GM18870 (cell line): ENCODE data around the gene LMTK2.

Experiments
- ATAC-seq: cut with Tn5 transposase; IDR thresholded peaks from one replicate; pipeline ENCODE4 v1.9.1; 2021; ENCODE audit warnings: moderate library complexity; ENCODE audit not compliant: unreplicated experiment

LMTK2 gene

GRCh38 chr7:98135984-98136383 lies 29.3 kb downstream of the LMTK2 start:
- ATAC-seq, result no peak

- ATAC-seq, result no peak
These were observed 29.8 kb downstream of the LMTK2 start for GRCh38 chr7:98136423-98136822.

DNA sequence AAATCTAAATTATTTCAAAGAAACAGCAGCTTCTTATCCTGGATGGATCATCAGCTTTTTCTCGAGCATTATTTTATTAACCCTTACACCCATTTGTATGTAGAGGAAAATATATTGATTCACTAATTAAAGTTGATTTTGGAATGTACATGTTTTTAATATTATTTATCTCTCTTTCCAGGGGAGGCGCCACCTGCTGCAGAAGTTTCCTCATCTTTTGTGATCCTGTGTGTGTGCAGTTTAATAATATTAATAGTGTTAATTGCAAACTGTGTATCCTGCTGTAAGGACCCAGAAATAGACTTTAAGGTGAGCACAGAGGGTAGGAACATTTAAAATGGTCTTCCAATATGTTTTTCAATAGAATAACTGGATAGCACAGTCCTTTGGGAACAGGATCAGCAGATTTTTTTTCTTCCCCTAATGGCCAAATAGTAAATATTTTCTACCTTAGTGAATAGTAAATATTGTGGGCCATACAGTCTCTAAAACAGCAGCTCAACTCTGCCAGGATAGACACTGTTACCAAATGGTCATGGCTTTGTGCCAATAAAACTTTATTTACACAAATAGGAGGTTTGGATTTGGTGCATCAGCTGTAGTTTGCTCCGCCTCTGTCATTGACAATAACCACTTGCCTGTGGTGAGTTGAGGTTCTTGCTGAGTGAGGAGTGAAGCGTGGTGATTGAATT lies 30.6 kb downstream of the LMTK2 start:
- no peak for ATAC-seq

GRCh38 chr7:98137826-98138151 lies 31.1 kb downstream of the LMTK2 start:
- peak; percentile 76 for ATAC-seq

DNA sequence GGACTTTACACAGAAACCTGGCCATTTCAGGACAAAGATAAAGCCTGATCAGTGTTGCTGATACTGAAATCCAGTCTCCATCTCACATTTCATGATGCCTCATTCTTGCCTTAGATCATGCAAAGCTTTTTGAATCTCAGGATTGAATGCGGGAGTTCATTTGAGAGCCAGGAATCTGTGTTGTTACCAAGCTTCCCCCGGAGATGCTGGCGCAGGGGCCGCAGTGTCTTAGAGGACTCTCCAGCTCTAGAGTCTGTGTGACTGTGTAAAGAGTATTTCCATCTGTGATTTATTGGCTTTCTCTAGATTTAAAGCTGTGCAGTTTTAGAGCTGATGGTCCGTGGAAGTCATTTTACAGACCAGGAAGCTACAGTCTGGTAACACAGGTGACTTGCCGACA lies 32.0 kb downstream of the LMTK2 start:
- ATAC-seq, result no peak

GRCh38 chr7:98142658-98143057 lies 36.0 kb downstream of the LMTK2 start:
- ATAC-seq, result no peak

DNA sequence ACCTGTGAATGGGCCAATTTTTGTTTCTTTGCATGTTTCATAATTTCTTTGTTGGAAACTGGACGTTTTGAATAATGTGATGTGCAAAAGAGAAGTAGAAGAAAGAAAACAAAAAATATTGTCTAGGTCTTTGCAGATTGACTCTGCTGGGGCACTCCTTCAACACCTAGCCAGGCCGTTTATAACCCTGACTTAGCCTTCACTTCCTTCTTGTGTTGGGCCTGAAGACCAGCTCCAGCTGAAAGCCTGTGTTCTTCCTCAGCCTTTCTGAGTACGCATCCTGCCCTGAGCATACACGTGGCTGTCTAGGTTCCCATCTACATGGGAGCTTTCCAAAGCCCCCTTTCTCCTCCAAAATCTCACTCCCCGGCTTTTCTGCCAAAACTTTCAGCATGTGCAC lies 41.9 kb downstream of the LMTK2 start:
- ATAC-seq, result no peak

GRCh38 chr7:98149116-98149692 lies 42.5 kb downstream of the LMTK2 start:
- no peak for ATAC-seq

- ATAC-seq, result no peak
These were observed 45.2 kb downstream of the LMTK2 start for GRCh38 chr7:98151884-98152283.

DNA sequence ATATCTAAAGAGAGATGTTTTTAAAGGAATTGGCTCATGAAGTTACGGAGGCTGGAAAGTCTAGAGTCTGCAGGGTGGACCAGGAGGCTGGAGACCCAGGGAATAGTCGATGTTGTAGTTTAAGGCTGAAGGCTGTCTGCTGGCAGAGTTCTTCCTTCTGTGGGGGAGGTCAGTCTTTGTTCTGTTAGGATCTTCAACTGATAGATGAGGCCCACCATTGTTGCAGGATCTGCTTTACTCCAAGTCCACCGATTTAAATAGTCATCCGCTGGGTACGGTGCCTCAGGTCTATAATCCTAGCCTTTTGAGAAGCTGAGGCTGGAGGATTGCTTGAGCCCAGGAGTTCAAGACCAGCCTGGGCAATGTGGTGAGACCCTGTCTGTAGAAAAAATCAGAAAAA lies 50.0 kb downstream of the LMTK2 start:
- no peak for ATAC-seq

GRCh38 chr7:98157761-98158160 lies 51.1 kb downstream of the LMTK2 start:
- ATAC-seq, result no peak

DNA sequence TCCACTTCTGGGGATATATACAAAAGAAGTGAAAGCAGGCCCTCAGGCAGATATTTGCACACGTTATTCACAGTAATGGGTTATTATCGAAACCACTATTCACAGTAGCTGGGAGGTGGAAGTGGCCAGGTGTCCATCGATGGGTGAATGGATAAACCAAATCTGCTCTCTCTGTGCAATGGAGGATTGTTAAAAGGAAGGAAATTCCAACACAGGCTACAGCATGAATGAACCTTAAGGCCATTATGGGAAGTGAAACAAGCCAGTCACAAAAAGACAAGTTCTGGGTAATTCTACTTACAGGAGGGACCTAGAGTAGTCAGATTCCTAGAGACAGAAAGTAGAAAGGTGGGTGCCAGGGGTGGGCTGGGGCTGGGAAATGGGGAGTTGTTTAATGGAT lies 56.1 kb downstream of the LMTK2 start:
- ATAC-seq, result no peak

DNA sequence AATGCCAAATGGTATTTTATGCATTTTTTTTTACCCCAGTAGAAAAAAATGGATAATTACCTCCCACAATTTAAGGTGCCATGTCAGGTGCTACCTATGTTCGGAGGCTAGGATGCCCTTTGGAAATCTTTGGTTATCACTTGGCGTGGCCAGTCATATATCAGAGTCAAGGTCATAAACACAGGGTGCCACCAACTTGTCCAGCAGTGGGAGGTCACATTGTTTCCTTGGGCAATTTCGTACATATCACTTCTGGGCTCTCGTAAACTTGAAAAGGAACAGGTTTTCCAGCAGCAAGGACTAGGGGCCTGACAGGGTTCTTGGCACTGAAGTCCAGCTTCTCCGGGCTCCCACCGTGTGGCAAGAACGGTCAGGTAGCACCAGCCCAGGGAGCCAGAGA lies 56.6 kb downstream of the LMTK2 start:
- ATAC-seq, result no peak

GRCh38 chr7:98163704-98164494 lies 57.2 kb downstream of the LMTK2 start:
- ATAC-seq, result no peak

DNA sequence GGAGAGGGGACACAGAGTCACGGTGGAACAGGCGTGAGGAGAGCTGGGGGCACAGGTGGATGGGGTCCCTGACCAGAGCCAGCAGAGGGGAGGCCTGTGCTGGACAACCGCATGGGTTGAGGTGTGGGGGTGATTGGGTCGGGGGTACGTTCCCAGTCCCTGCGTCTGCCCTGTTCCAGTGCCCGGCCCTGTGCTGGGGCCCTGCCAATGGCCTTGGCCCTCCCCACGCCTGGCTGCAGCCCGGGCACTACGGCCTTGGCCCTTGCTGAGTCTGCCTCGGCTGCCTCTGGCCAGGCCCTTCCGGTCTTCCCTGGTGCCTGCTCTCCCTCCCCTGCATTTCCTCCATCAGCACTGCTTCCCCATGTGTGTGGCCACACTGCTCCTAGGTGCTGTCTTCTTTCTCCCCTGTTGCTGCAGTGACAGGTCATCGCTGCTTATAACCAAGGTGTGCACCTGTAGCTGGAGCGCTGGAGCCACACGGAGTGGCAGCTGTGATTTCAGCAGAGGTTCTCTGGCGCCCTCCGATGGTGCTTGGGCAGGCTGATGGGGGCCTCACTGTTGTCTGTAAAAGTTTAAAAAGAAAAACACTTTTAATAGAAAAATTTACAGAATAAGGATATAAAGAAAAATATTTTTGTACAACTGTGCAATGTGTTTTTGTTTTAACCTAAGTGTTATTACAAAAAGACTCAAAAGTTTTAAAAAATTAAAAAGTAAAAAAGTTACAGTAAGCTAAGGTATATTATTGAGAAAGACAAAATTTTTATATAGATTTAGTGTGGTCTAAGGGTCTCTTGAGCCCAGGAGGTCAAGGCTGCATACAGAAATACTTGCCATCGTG lies 59.4 kb downstream of the LMTK2 start:
- no peak for ATAC-seq

DNA sequence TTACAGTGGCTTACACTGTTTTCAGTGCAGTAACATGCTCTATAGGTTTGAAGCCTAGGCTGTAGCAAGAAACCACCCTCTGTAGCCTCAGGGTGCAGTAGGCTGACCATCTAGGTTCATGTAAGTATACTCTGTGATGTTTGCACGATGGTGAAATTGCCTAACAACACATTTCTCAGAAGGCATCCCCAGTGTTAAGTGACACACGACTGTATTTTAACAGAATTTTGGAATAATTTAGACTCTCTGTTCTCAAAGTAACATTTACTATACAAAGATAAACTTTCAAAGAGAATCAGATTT lies 60.0 kb downstream of the LMTK2 start:
- ATAC-seq, result no peak

DNA sequence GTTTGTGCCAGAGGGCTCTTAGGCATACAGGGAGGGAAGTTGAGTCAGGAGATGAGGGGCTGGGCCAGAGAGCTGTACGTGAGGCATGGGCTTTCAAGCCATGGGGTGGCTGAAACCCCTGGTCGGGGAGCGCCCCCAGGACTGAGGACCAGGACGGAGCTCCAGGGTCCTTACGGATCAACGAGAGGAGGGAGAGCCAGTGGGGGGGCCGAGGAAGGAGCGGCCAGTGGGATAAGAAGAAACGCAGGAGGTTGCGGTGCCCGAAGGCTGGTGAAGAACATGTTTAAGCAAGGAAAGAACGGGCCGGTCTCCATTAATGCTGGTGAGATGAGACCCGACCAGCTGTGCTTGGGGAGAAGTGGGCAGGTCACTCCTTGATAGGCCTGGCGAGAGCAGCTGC lies 61.0 kb downstream of the LMTK2 start:
- no peak for ATAC-seq

- no peak for ATAC-seq
These were observed 61.7 kb downstream of the LMTK2 start for GRCh38 chr7:98168181-98168903.

- ATAC-seq, result no peak
These were observed 62.4 kb downstream of the LMTK2 start for GRCh38 chr7:98168904-98169621.

- no peak for ATAC-seq
These were observed 64.3 kb downstream of the LMTK2 start for GRCh38 chr7:98170966-98171365.
